ENCODE data around the gene FRMD8. TPM values are rescaled to one million over a fixed set of nuclear protein-coding genes. Genes with fewer than 3 reads are reported as not detected.

Gene FRMD8
- total and polyA plus RNA-seq, 2 of the 8 experiments (the other 6 are each of a cell fraction or from before 2014, with no cell fraction given) = 15.0 to 19.2 TPM

- Histone ChIP-seq H3K4me2 (ENCODE audit: insufficient read depth in 1 of 2, low read depth in 2 of 2, low read length in 2 of 2) (no peak overlapping the region), H2BK12ac (ENCODE audit: low read depth, low read length) (no peak overlapping the region), H3K23me2 (ENCODE audit: low read depth, low read length) (no peaks in the 10 kb centered on the region), H4K20me1 (replicated peaks in 1 of 2; ENCODE audit: control insufficient read depth in 1 of 2, insufficient read depth in 2 of 2, low read length in 2 of 2) (peaks cover 0 to 11% of the 10 kb centered on the region in 2 experiments), H3K14ac (ENCODE audit: insufficient read length) (no peak overlapping the region), H2BK120ac (replicated peaks; ENCODE audit: low read depth, low read length) (no peak overlapping the region), H3K56ac (replicated peaks; ENCODE audit: insufficient read length, low read depth, low read length) (no peak overlapping the region), H2AFZ (ENCODE audit: low read length) (no peak overlapping the region), H4K5ac (ENCODE audit: insufficient read length, low read depth, low read length) (no peak overlapping the region), H2BK15ac (ENCODE audit: low read length) (no peak overlapping the region), H2AK5ac (ENCODE audit: low read depth, low read length) (no peak overlapping the region), H2BK20ac (ENCODE audit: low read length) (no peak overlapping the region), H3K79me1 (ENCODE audit: low read depth, low read length) (no peaks in the 10 kb centered on the region; the same call in 1 of the 2 replicates), H3K9ac (replicated peaks in 1 of 4; ENCODE audit: extremely low read depth in 1 of 4, low read depth in 3 of 4, low read length in 3 of 4) (no peak overlapping the region), H3K36me3 (ENCODE audit: control insufficient read depth in 2 of 4, insufficient read depth in 4 of 4, low read length in 3 of 4) (no peaks in the 10 kb centered on the region), H3K4ac (replicated peaks; ENCODE audit: insufficient read length, low read depth, low read length) (no peak overlapping the region), H4K91ac (replicated peaks; ENCODE audit: insufficient read length, low read length) (no peak overlapping the region), H2BK5ac (ENCODE audit: low read depth, low read length) (no peak overlapping the region), H3K23ac (ENCODE audit: insufficient read length) (no peak overlapping the region), H4K8ac (ENCODE audit: extremely low read depth, insufficient read depth, low read length) (no peak overlapping the region), H3K18ac (ENCODE audit: extremely low read depth, low read length) (no peak overlapping the region), H3K4me3 (ENCODE audit: extremely low read depth in 1 of 4, insufficient read depth in 2 of 4, low read depth in 3 of 4, low read length in 4 of 4) (no peak overlapping the region), H3K9me3 (ENCODE audit: insufficient read depth in 2 of 2, low read depth in 1 of 2, low read length in 1 of 2) (no peaks in the 10 kb centered on the region), H3K4me1 (replicated peaks in 1 of 4; ENCODE audit: control insufficient read depth in 3 of 4, insufficient read depth in 4 of 4, low read length in 3 of 4) (no peaks in the 10 kb centered on the region), H3K79me2 (ENCODE audit: control insufficient read depth in 1 of 2, insufficient read depth in 2 of 2, low read length in 2 of 2) (no peaks in the 10 kb centered on the region), H3K27ac (ENCODE audit: low read depth, low read length) (no peak overlapping the region), H3K27me3 (replicated peaks in 1 of 4; ENCODE audit: control insufficient read depth in 3 of 4, extremely low read depth in 1 of 4, insufficient read depth in 3 of 4, low read length in 3 of 4) (no peaks in the 10 kb centered on the region)
- ChIA-PET POLR2A (ENCODE audit: partially characterized antibody) (interaction anchor here (0.8 to 2.8 kb wide), 6 partner anchors 10 to 63 kb away, joined by 3 to 11 read pairs (median 6); partner anchors contain the start of gene NEAT1), CTCF (ENCODE audit: partially characterized antibody) (interaction anchor here (0.8 to 2.9 kb wide), 5 partner anchors 16 to 64 kb away, joined by 3 to 11 read pairs (median 4); no protein-coding TSS in a partner anchor)
- WGBS, 2 experiments (ENCODE audit: extremely low coverage in 1 of 2, insufficient coverage in 1 of 2, insufficient read length in 1 of 2, insufficient replicate concordance in 2 of 2, low coverage in 1 of 2, low lambda C conversion rate in 2 of 2, missing lambda C conversion rate in 1 of 2) = 86% methylated on average over 14 of the region's 14 CpGs; no CpG with 5 or more reads in 1 of the 2 experiments
- FAIRE-seq (no peak), DNase-seq (ENCODE audit: low read depth in 1 of 2, low spot score in 2 of 2) (peak in 1 of 2 experiments; percentile 19)
- TF ChIP-seq HDAC6 (IDR thresholded peaks at IDR 0.05; ENCODE audit: low read depth, low read length) (no peak), RFX5 (IDR thresholded peaks at IDR 0.05; ENCODE audit: borderline replicate concordance, low read depth, low read length) (no peak), CHD1 (IDR thresholded peaks at IDR 0.05; ENCODE audit: low read depth, low read length) (no peak), SAP30 (IDR thresholded peaks at IDR 0.05; ENCODE audit: insufficient read depth, insufficient replicate concordance, low read length) (no peak), ATF2 (IDR thresholded peaks at IDR 0.05; ENCODE audit: low read length) (no peak), POU5F1 (IDR thresholded peaks at IDR 0.05; ENCODE audit: low read depth, low read length) (no peak), BCL11A (IDR thresholded peaks at IDR 0.05; ENCODE audit: low read depth in 2 of 2, low read length in 2 of 2) (no peak), NRF1 (IDR thresholded peaks at IDR 0.05; ENCODE audit: low read depth, low read length) (no peak), RXRA (IDR thresholded peaks at IDR 0.05; ENCODE audit: insufficient read depth, low read depth, low read length) (no peak)
- TF ChIP-seq, protein P1, sequence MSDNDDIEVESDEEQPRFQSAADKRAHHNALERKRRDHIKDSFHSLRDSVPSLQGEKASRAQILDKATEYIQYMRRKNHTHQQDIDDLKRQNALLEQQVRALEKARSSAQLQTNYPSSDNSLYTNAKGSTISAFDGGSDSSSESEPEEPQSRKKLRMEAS (IDR thresholded peaks at IDR 0.05) = no peak
These were observed 51.2 kb downstream of the FRMD8 start for GRCh38 chr11:65437436-65438227.

All from H1 (cell line).